ENCODE measurements around the gene ELOF1.

ELOF1 gene

DNA sequence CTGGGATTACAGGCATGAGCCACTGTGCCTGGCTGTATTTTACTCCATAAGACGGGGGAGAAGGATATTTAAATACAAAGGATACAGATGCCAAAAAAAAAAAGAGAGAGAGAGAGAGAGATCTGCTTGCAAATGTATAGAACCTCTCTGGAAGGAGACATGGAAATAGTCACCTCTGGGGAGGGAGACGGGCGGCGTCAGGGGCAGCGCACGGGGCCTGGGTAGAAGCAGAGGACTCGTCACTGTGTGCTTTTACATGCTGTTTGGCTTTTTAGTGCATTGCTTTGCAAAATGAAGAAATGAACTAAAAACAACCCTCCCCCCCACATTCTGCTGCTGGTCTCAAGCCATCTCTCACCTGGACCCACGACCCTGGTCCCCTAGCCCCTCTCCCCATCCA is 48.6 kb downstream of the ELOF1 start:
- no peak for TF ChIP-seq YY1 (IDR thresholded peaks at IDR 0.05; ENCODE audit: low read depth)
- TF ChIP-seq NFIC (IDR thresholded peaks at IDR 0.05), result no peak
- no peak for TF ChIP-seq FOXM1 (IDR thresholded peaks at IDR 0.05; ENCODE audit: borderline replicate concordance, low read depth)
- TF ChIP-seq ZBTB7A (IDR thresholded peaks at IDR 0.05; ENCODE audit: low read depth), result no peak
- no peak for TF ChIP-seq RAD21 (IDR thresholded peaks at IDR 0.05; ENCODE audit: low read depth)
- TF ChIP-seq CEBPB (IDR thresholded peaks at IDR 0.05), result no peak
- TF ChIP-seq, protein P1, sequence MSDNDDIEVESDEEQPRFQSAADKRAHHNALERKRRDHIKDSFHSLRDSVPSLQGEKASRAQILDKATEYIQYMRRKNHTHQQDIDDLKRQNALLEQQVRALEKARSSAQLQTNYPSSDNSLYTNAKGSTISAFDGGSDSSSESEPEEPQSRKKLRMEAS (IDR thresholded peaks at IDR 0.05), result no peak
- TF ChIP-seq TEAD4 (IDR thresholded peaks at IDR 0.05), result no peak
- no peak for TF ChIP-seq CREB1 (IDR thresholded peaks at IDR 0.05; ENCODE audit: low read depth)
- TF ChIP-seq TCF12 (IDR thresholded peaks at IDR 0.05; ENCODE audit: low read depth), result no peak
- TF ChIP-seq, protein P2, sequence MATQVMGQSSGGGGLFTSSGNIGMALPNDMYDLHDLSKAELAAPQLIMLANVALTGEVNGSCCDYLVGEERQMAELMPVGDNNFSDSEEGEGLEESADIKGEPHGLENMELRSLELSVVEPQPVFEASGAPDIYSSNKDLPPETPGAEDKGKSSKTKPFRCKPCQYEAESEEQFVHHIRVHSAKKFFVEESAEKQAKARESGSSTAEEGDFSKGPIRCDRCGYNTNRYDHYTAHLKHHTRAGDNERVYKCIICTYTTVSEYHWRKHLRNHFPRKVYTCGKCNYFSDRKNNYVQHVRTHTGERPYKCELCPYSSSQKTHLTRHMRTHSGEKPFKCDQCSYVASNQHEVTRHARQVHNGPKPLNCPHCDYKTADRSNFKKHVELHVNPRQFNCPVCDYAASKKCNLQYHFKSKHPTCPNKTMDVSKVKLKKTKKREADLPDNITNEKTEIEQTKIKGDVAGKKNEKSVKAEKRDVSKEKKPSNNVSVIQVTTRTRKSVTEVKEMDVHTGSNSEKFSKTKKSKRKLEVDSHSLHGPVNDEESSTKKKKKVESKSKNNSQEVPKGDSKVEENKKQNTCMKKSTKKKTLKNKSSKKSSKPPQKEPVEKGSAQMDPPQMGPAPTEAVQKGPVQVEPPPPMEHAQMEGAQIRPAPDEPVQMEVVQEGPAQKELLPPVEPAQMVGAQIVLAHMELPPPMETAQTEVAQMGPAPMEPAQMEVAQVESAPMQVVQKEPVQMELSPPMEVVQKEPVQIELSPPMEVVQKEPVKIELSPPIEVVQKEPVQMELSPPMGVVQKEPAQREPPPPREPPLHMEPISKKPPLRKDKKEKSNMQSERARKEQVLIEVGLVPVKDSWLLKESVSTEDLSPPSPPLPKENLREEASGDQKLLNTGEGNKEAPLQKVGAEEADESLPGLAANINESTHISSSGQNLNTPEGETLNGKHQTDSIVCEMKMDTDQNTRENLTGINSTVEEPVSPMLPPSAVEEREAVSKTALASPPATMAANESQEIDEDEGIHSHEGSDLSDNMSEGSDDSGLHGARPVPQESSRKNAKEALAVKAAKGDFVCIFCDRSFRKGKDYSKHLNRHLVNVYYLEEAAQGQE (IDR thresholded peaks at IDR 0.05; ENCODE audit: low read depth), result no peak
- no peak for TF ChIP-seq EP300 (IDR thresholded peaks at IDR 0.05; ENCODE audit: borderline replicate concordance)
- TF ChIP-seq, protein P3, sequence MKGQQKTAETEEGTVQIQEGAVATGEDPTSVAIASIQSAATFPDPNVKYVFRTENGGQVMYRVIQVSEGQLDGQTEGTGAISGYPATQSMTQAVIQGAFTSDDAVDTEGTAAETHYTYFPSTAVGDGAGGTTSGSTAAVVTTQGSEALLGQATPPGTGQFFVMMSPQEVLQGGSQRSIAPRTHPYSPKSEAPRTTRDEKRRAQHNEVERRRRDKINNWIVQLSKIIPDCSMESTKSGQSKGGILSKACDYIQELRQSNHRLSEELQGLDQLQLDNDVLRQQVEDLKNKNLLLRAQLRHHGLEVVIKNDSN (IDR thresholded peaks at IDR 0.05), result no peak
- no peak for TF ChIP-seq TAF1 (IDR thresholded peaks at IDR 0.05; ENCODE audit: low read depth)
- TF ChIP-seq EGR1 (IDR thresholded peaks at IDR 0.05), result no peak

DNA sequence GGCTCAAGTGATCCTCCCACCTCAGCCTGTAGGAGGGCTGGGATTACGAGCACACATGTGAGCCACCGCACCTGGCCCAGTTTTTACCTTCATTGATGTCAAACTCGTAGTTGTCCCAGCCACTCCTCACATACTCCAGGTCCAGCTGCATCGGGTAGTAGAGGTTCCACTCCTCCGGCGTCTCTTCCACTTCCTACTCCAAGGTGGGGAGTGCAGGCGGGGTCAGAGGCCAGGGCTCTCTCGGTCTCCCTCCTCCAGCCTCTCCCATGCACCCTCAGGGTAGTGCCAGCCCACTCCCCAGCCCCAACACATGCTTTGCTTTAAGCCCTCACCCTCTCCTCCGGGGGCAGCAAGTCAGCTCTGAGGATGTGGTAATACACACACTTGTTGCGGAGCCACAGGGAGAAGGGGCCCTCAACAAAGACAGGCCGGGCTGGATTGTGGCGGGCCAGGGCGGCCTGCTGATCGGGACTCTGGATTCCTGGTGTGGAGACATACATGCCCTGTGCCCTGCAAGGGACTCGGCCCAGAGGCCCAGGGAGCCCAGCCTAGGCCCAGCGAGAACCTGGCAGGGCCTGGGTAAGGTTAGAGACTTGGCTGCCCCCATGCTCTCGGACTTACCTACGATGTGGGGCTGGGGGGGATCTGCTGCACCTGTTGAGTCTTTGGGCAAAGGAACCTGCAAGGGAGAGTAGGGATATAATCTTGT is 51.5 kb downstream of the ELOF1 start:
- TF ChIP-seq NFIC (IDR thresholded peaks at IDR 0.05), result no peak
- TF ChIP-seq, protein P1 (IDR thresholded peaks at IDR 0.05), result no peak
- no peak for TF ChIP-seq EP300 (IDR thresholded peaks at IDR 0.05; ENCODE audit: borderline replicate concordance)
- TF ChIP-seq CEBPB (IDR thresholded peaks at IDR 0.05), result no peak
- TF ChIP-seq, protein P2 (IDR thresholded peaks at IDR 0.05; ENCODE audit: low read depth), result no peak

DNA sequence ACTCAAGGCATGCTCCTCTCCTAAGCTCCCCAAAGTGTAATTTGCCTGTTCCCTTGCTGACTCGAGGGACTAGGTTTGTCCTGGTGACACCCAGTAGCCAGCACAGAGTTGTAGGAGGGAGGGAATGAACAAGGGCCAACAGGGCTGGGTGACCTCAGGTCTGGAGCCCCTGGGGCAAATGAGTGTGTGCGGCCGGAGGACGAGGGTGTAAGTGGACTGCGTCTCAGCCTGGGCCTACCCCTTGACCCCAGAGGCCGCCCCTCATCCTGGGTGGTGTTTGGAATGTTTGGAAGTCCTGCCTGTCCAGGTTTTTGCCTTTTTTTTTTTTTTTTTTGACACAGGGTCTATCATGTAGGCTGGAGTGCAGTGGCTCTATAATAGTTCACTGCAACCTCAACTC is 52.1 kb downstream of the ELOF1 start:
- TF ChIP-seq, protein P3 (IDR thresholded peaks at IDR 0.05), result no peak
- TF ChIP-seq TEAD4 (IDR thresholded peaks at IDR 0.05) (no peak), EGR1 (IDR thresholded peaks at IDR 0.05) (no peak), ZBTB7A (IDR thresholded peaks at IDR 0.05; ENCODE audit: low read depth) (no peak), TAF1 (IDR thresholded peaks at IDR 0.05; ENCODE audit: low read depth) (no peak), NFIC (IDR thresholded peaks at IDR 0.05) (no peak), TCF12 (IDR thresholded peaks at IDR 0.05; ENCODE audit: low read depth) (no peak), CEBPB (IDR thresholded peaks at IDR 0.05) (no peak), CREB1 (IDR thresholded peaks at IDR 0.05; ENCODE audit: low read depth) (no peak), YY1 (IDR thresholded peaks at IDR 0.05; ENCODE audit: low read depth) (no peak), FOXM1 (IDR thresholded peaks at IDR 0.05; ENCODE audit: borderline replicate concordance, low read depth) (no peak), RAD21 (IDR thresholded peaks at IDR 0.05; ENCODE audit: low read depth) (no peak), EP300 (IDR thresholded peaks at IDR 0.05; ENCODE audit: borderline replicate concordance) (no peak)
- TF ChIP-seq, protein P1 (IDR thresholded peaks at IDR 0.05), result no peak
- TF ChIP-seq, protein P2 (IDR thresholded peaks at IDR 0.05; ENCODE audit: low read depth), result no peak

DNA sequence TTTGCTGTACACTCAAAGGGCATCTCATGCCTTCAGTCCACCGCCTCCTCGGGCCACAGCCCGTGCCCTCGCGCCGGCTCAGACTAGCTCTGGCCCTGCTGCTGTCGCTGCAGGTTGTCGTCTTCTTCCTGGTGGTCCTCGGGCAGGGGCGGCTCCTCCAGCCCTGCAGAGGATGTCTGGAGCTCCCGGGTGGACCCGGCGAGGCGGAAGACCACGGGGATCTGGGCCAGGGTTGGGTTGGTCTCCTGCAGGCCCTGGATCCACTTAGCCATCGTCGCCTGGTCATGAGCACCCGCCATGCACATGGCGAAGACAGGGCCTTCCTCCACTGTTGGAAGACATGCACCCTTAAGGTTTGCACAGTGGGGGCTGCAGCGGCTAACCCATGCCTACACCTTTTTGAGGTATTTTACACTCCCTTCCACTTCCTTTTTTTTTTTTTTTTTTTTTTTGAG is 52.9 kb downstream of the ELOF1 start:
- TF ChIP-seq FOXM1 (IDR thresholded peaks at IDR 0.05; ENCODE audit: borderline replicate concordance, low read depth) (no peak), NFIC (IDR thresholded peaks at IDR 0.05) (no peak), EP300 (IDR thresholded peaks at IDR 0.05; ENCODE audit: borderline replicate concordance) (no peak), TCF12 (IDR thresholded peaks at IDR 0.05; ENCODE audit: low read depth) (0 out of 2 replicates have a peak, but pooled peaks have one; percentile 0)
- TF ChIP-seq, protein P2 (IDR thresholded peaks at IDR 0.05; ENCODE audit: low read depth), result no peak

Measured in Ishikawa (cell line).